GM23338 (cell line): ENCODE results near the gene AAMDC.

Experiments
- CTCF ChIP-seq, 2 experiments: fragments of 200-600 bp in 1 of 2; sonication (generic) in 1 of 2; conservative IDR thresholded peaks; 2 replicates each; pipeline versions ENCODE4 v1.5.1 to v1.6.1; 2016 to 2017; ENCODE audit warnings: antibody characterized with exemption in 2 of 2, low read depth in 2 of 2, mild to moderate bottlenecking in 2 of 2, moderate library complexity in 1 of 2
- EZH2 ChIP-seq: fragments of 200-600 bp; sonication (generic); IDR thresholded peaks from one replicate; pipeline ENCODE4 v1.8.0; 2017; ENCODE audit warnings: antibody characterized with exemption, mild to moderate bottlenecking, low read depth; ENCODE audit not compliant: unreplicated experiment
- EZH2phosphoT487 ChIP-seq: fragments of 200-600 bp; sonication (generic); IDR thresholded peaks from one replicate; pipeline ENCODE4 v1.8.1; 2018; ENCODE audit warnings: antibody characterized with exemption; ENCODE audit not compliant: unreplicated experiment
- JUNB ChIP-seq: IDR thresholded peaks from one replicate; pipeline ENCODE4 v1.6.1; 2016; ENCODE audit warnings: antibody characterized with exemption; ENCODE audit not compliant: unreplicated experiment
- POLR2AphosphoS5 ChIP-seq: IDR thresholded peaks from 2 replicates; pipeline ENCODE4 v1.6.1; 2016; ENCODE audit warnings: antibody characterized with exemption, low read depth
- REST ChIP-seq: IDR thresholded peaks from one replicate; pipeline ENCODE4 v1.6.1; 2018; ENCODE audit warnings: antibody characterized with exemption; ENCODE audit not compliant: unreplicated experiment
- STAT1 ChIP-seq: IDR thresholded peaks from one replicate; pipeline ENCODE4 v1.6.1; 2016; ENCODE audit warnings: antibody characterized with exemption; ENCODE audit not compliant: unreplicated experiment
- ZNF114 ChIP-seq: fragments of 250-450 bp; sonication (Bioruptor Pico); IDR thresholded peaks from 2 replicates; pipeline ENCODE4 v1.5.0; 2020; ENCODE audit warnings: mild to moderate bottlenecking, moderate library complexity
- ZNF331 ChIP-seq: fragments of 250-450 bp; sonication (Bioruptor Pico); IDR thresholded peaks from 2 replicates; pipeline ENCODE4 v1.5.0; 2020; ENCODE audit warnings: low read depth, mild to moderate bottlenecking, moderate library complexity

- TF ChIP-seq CTCF (conservative IDR thresholded peaks at IDR 0.05; ENCODE audit: low read depth in 2 of 2) (no peak), EZH2phosphoT487 (no peak), EZH2 (no peak), POLR2AphosphoS5 (no peak), ZNF331 (CRISPR knock-in tag) (no peak), JUNB (no peak), ZNF114 (CRISPR knock-in tag) (no peak), REST (no peak), STAT1 (no peak)
Measured at GRCh38 chr11:77783025-77783424, 37.9 kb upstream of the AAMDC start.
